ENCODE measurements around the gene CENPB.

DNA sequence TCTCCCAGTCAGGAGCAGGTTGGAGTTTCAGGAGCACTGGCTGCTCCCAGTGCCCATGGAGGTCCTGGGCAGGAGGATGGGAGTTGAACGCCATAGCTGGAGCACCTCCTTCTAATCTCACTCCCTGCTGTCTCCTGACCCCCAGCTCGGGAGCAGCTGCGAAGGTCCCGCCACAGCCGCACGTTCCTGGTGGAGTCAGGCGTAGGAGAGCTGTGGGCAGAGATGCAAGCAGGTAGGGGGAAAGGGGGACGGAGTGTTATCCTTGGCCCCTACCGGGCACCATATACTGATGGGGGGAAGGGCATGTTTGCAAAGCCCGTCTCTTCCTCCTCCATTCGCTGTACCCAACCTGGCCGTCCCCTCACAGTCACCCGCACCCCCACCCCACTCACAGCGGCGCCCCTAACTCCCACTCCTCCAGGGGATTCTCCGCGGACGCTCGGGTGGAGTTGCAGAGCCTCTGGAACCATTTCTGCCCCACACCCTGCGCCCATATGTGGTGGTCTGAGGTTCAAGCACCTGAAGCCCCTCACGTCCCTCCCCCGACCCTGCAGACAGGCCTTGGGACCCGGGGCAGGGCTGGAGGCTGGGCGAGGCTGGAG, 37.4 kb downstream of the CENPB start:
- TF ChIP-seq, protein P1, sequence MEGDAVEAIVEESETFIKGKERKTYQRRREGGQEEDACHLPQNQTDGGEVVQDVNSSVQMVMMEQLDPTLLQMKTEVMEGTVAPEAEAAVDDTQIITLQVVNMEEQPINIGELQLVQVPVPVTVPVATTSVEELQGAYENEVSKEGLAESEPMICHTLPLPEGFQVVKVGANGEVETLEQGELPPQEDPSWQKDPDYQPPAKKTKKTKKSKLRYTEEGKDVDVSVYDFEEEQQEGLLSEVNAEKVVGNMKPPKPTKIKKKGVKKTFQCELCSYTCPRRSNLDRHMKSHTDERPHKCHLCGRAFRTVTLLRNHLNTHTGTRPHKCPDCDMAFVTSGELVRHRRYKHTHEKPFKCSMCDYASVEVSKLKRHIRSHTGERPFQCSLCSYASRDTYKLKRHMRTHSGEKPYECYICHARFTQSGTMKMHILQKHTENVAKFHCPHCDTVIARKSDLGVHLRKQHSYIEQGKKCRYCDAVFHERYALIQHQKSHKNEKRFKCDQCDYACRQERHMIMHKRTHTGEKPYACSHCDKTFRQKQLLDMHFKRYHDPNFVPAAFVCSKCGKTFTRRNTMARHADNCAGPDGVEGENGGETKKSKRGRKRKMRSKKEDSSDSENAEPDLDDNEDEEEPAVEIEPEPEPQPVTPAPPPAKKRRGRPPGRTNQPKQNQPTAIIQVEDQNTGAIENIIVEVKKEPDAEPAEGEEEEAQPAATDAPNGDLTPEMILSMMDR (IDR thresholded peaks at IDR 0.05) = no peak
- TF ChIP-seq POLR2A (IDR thresholded peaks at IDR 0.05) = no peak
